Measurements from ENCODE around the gene IWS1.
"Not testable (repeated sequence)": the region's sequence is repeated elsewhere in the genome, so short reads cannot be mapped to it uniquely, and the experiment has no call there.

Gene IWS1

DNA sequence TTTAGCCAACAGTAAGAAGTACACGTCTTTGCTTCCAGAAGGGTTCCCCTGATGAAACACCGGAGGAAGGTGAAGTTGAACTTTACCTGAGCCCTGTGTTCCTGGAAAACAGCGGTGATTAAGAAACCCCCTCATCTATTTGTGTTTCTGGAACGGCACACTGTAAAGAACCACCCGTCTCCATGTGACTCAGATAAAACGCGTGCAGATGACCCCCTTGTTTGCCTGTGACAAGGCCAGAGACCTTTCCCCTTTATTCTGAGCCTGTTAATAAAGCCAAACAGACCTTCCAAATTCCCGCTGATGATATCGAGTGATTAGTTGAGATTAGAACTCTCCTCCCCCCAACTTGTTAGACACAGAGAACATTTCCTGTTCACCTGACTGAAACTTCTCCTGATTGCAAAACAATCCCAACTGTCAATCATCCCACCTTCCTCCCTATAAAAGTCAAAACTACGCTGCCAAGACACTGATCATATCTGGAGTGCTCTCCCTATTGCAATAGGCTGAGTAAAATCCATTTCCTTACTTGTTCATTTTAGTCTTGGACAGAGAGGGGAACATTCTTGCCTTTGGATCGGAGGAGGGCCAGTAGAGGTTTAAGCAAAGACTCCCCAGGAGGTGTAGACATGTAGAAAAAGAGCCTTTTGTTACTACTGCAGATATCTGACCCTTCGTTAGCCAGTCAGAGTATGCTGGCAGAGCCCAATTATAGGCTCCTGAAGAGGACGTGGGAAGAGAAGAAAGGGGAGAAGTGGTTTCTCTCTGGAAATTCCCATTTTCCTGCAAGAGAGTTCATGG lies 914 bp upstream of the IWS1 start:
- DNase-seq, result peak; percentile 67

DNA sequence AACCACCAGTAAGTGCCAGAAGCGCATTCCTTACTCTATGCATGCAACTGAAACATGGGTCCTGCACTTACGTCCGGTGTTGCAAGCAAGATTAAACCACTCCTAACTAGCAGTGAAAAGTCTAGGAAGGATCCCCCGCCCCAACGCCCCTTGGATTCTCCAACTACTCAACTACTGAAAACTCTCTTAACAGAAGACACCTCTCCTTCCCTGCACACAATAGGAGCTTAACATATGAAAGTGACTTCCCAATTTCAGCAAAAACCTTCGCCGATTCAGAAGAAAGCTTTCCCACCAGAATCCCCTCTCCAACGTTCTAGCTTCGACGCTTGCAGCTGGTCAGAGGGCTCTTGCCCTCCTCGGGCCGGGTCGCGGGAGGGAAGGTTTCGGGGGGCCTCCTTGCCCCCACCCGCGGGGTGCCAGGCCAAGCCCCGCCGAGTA lies 578 bp downstream of the IWS1 start:
- DNase-seq, result peak; percentile 48

DNA sequence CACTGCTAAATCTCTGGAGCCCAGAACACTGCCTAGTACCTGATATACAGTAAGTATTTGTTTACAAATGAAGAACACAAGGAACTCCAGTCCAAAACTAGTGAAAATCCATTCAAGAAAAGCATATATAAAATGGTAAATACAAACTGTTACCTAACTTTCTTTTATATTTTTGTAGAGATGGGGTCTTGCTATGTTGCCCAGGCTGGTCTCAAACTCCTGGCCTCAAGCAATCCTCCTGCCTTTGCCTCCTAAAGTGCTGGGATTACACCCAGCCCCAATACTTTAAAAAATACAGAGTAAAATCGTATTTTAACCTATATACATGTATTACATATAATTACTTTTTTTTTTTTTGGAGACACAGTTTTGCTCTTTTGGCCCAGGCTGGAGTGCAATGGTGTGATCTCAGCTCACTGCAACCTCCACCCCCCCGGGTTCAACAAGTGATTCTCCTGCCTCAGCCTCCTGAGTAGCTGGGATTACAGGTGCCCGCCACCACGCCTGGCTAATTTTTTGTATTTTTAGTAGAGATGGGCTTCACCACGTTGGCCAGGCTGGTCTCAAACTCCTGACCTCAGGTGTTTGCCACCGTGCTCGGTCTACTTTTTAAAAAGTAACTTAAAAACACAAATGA lies 2.0 kb downstream of the IWS1 start:
- DNase-seq, result not testable (repeated sequence)

DNA sequence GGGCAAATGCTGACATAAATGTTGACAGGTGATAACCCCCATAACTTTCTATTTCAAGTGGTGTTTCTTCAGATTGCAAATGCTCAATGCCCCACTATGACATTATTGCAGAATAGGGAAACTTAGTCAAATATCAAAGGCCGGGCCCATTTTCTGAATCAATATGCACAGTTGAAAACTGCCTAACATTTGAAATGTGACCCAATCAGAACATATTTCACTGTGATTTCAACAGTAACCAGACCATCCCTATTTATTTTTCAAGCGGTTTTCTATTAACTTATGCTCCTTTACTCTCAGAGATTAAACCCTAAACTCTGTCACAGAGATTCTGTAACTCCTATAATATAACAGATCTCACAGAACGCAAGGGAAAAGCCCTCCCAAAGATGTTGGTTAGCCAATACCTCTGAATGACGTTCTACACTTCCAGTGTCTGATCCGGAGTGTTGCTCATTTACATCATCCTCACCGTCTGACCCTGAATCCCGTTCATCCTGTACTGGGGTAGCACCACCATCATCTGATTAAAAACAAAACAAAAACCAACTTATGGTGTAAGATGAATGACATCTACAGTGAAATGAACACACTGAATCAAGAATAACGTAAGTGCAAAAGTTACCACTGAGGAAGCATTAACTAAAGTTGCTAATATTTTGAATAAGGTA lies 2.9 kb downstream of the IWS1 start:
- no peak for DNase-seq

DNA sequence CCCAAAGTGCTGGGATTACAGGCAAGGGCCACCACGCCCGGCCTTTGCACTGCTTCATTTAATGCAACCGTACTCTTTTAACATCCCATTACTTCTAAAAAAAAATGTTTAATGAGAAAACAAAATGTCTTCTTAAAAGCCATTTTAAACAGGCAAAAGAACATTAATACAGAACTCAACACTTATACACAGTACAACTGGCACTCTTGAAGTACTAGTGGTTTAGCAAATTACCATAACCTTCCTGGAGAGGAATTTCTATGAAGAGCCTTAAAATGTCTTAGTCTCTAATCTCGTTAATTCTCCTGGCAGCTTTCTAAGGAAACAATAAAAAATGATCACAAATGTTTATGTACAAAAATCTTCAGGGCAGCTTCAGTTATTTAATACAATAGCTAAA lies 5.9 kb downstream of the IWS1 start:
- DNase-seq, result no peak

DNA sequence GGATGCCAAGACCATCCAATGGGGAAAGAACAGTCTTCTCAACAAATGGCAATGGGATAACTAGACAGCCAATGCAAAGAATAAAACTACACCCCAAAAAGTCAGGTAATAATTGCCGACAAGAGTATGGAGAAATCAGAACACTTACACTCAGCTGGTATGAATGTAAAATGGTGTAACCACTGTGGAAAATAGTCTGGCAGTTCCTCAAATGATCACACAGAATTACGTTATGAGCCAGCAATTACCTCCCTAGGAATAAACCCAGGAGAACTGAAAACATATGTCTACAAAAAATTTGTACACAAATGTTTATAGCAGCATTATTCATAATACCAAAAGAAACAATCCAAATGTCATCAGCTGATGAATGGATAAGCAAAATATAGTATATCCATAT lies 8.8 kb downstream of the IWS1 start:
- DNase-seq, result no peak

DNA sequence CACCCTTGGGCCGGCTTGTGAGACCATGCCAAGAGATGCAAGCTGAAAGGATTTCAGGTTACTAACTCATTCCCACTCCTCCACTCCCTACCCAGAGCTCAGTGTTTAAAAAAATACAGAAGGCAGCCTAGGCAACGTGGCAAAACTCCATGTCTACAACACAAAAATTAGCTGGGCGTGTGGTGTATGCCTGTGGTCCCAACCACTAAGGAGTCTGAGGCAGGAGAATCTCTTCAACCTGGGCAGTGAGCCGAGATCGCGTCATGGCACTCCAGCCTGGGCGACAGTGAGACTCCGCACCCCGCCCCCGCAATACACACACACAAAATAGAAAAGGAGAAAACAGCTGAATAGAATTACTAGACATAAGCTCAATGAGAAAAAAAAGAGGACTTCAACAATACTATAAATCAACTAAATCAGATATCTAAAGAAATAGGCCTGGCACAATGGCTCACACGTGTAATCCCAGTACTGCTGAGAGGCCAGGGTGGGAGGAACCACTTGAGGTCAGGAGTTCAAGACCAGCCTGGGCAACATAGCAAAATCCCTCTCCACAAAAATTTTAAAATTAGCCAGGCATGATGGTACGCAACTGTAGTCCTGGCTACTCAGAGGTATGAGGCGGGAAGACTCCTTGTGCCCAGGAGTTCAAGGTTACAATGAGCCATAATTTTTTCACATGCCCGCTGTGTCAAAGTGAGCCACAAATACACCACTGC lies 10.1 kb downstream of the IWS1 start:
- DNase-seq, result no peak

DNA sequence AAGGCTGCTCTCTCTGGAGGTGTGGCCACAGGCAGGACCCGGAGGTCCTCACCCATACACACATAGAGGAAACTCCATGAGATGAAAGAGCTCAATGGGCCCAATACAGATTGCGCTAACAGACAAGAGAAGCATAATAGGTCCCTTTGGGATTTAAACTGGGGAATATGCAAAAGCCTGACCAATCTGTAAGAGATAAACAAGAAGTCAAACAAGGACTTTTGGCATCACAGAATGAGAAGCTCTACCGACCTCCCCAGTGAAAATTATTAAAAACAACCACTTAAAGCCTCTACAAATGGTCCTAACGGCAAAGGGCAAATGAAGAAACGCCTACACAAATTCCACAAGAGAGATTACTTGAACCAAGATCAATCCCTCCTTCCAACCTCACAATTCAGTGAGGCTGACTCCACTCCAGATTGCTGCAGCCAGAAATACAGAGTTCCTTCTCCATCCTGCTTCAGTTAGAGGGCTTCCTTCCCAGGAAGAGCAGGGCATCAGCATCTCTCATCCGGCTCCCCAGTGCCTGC lies 10.8 kb downstream of the IWS1 start:
- no peak for DNase-seq

DNA sequence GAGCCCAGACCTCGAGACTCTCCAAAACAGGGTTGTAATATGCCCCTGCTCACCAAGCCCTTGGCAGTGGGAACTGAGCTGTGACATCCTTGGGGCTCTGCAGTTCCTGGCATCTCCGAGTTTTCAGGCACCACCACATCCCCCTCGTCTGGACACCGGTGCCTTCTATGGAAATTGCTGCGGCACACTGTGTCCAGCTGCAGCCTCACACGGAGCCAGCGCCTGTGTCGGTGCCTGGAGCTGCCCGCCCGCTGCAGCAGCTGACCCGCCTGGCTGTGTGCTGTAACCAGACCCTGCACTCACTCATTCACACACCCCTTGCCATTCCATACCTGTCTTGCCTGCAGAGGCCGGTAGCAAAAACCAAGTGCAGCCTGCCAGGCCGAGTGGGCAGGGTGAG lies 11.8 kb downstream of the IWS1 start:
- no peak for DNase-seq

DNA sequence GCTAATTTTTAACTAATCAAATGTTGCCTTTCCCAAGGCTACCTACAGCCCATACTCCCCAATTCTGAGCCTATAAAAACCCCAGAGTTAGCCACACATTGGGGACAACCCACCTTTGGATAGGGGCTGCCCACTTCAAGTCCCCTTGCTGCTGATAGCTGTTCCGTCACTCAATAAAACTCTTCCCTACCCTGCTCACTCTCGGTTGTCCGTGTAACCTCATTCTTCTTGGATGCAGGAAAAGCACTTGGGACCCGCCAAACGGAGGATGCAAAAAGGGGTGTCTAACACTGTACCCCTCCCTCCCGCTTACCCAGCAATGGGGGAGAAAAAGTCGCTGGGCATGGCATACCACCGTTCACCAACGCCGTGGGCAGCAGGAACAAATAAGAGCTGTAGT lies 12.2 kb downstream of the IWS1 start:
- DNase-seq, result no peak

DNA sequence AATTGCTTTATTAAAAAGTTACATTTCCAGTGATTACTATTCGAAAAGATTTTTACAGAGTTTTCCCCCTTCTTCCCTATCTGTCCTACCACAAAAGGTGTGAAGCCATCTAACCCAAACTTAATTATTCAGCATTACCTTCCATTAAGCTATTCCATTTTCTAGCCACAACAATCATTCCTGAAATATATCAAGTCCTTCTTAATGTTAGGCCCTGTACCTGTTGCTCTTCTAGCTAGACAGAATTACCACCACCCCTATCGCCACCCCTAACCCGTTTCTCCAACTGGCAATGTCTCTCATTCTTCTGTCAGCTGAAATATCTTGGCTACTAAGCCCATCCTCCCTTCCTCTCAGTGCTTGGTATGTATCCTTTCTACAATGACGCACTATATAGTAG lies 13.9 kb downstream of the IWS1 start:
- DNase-seq, result no peak

DNA sequence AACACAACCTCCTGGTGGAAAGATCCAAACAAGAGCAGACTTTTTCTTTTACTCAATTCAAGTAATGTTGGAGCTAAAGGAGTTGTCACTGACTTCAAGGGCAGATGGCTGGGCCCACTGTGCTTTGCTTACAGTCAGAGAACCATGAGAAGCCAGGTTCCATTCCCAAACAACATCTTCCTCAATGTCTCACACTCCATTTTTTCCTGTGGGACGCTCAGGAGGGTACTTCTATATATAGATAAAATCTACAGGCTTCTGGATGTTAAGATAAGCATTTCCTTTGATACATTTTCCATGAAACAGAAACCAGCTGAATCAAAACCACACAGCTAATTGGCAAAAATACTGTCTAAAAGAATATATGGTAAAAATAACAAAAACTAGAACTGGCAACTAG lies 14.4 kb downstream of the IWS1 start:
- DNase-seq, result no peak

DNA sequence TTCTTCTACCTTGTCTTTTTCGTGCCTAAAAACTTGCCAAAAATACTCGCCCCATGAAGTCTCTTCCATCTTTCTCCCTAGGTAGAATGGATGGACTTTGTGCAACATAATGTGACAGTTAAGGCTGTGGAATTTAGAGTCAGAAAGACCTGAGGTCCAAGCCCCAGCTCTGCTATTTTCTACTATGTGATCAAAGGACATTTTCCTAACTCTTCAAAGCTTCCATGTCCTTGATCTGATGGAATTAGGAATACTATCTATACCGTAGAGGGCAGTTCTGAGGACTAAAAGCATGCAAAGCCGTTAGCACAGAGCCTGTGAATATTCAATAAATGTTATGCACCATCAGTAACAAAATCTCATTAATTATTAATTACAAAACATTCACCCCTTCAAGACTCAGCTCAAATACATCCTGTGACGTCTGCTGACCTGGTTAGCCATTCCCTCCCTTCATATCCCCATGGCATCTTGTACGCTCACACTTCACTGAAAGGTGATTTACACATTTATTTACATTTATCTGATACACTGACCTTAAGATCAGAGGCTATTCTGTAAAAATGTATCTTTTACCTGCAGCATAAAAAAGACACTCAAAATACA lies 15.1 kb downstream of the IWS1 start:
- DNase-seq, result no peak

DNA sequence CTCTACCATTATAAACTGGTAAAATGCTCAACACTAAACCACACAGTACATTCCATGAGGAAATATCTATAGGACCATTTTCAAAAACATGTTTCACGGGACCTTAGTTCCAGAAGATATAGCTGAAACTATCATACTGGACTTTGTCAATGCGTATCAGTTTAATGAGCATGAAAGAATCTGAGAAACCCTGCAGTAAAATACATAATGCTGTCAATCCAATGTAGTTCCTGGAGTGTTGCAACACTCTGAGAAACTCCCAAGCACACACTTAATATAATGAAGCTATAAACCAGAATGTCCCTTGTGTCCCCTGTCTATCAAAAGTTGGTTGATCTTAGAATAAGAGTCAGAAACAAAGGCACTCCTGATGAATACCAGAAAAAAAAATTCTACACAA lies 16.2 kb downstream of the IWS1 start:
- DNase-seq, result no peak

DNA sequence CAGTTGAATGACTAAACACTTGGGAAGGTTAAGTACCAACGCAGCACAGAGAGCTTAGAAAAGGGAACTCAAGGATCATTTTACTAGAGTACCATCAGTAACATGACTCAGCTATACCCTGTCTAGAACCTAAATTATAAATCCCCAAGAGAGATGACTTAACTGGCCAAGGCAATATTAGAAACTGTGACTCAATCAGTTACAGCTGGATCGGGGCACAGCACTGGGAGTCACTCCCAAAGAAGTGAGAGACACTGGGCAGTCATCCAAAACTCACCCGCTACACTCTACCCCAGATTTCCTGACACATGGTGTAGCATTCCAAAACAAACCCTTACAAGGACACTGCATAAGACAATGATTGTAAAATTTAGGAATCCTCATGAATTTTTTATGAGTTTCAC lies 17.7 kb downstream of the IWS1 start:
- peak; percentile 52 for DNase-seq

DNA sequence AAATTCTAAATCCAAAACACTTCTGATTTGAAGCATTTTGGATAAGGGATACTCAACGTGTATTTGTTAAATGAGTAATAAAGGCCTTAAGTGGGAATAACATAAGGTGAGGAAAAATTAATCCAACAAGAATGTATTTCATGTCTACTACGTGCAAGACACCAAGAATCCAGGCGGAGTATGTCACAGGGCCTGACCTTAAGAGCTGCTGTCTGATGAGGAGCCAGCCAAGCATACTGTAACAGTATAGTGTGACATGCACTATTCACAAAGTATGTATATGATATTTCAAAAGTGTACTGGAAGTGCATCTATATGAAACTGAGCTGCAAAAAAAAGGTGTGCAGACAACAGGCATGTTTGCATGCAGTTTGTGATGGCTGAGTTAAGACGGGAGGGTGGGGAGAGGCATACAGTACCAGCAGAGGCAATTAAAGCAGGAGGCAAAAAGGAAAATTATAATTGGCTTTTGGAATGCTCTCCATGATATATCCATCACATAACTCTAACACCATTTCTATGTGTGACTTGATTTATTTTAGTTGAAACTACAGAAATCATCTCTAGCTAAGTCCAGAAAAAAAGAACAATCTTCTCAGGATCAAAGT lies 18.2 kb downstream of the IWS1 start:
- no peak for DNase-seq

DNA sequence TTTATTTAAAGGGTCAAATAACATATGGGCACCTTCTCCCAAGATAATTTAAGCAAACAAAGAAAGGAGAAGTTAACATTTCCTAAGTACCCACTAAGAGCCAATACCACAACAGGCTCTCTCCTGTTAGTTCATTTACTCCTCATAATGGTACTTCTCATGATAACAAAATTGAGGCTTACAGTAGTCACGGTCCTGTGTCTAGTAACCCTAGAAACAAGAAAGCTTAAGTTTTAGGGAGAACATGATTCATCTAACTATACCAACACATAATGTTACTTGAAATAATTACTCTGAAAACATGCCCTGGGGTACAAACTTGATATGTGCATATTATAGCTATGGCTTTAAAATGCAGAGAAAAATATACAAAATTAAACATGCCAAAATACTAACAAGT lies 19.8 kb downstream of the IWS1 start:
- DNase-seq, result no peak

DNA sequence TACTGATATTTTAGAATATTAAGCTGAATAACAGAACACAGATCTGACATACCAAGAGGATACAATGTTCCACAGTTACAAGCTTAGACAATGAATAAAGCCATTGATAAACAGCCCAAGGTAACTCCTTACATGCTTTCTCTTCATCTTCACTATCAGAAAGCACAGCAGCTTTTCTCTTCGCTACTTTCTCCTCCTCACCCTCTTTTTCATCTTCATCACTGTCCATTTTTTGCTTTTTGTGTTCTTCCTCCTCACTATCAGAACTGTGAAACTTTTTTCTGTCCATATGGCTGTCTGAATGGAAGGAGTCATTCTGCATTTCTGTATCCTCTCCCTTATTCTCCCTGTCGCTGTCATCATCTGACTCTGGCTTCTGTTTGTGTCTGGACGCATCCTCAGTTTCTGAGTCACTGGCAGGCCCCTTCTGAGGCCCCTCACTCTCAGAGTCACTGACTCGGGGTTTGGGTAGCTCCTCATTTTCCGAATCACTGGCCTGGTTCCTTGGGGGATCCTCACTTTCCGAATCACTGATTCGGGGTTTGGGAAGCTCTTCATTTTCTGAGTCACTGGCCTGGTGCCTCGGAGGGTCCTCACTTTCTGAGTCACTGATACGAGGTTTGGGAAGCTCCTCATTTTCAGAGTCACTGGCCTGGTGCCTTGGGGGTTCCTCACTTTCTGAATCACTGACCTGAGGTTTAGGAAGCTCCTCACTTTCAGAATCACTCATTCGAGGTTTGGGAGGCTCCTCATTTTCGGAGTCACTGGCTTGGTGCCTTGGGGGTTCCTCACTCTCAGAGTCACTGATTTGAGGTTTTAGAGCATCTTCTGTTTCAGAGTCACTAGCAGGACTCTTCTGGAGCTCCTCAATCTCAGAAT lies 21.5 kb downstream of the IWS1 start:
- DNase-seq, result no peak

DNA sequence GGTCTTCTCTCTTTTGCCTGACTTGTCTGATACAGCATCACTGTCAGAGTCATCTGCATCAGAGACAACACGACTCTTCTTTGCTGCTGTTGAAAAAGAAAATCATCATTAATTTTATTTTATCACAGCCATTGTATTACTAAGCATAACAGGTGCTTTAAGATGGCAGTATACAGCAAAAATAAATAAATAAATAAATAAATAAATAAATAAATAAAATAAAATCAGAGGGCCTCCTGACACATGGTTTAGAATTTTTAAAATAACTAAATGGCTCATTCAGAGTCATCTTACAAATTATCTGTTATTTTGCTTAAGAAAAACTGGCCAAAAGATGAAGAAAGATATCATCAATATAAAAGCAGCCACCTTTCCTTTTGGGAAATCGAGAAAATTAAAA lies 22.8 kb downstream of the IWS1 start:
- no peak for DNase-seq

DNA sequence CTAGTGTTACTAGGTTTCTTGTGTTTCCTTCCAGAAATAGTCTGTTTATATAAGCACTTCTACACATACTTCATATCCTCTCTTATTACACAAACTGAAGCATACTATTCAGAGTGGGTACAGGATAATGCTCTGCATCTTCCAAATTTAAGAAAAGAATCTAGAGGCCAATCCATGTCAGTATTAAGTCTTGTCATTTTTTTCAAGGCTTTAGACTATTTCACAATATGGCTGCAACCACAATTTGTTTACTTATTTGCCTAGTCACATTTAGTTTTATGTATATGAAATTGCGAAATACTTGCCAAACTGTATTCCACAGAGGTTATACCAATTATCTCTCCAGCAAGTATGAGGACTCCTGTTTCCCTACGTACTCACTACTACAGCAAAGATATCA lies 27.9 kb downstream of the IWS1 start:
- DNase-seq, result no peak

DNA sequence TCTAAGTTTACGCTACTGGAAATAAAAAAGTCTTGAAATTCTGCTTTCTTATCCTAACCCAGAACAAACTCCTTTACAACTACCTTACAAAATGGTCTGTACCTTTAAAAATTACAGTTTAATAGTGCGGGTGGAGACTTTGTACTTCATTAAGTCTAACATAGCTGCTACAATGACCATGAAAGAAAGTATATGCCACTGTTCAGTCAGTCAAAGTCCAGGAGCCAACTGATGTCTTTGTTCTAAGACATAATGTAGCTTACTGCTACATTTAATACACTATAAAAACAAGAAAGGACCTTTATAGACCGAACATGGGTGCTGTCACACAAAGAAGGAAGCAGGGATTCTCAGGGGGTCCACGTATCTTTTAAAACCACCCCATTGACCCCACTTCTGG lies 36.0 kb downstream of the IWS1 start:
- no peak for DNase-seq
